HCT116 (cell line): Measurements from ENCODE around the gene MRPL16. TPM values are rescaled to one million over a fixed set of nuclear protein-coding genes. Genes with fewer than 3 reads are reported as not detected.
A peak's percentile ranks its signal among the peaks of the same experiment; 100 is the strongest.

ENCODE experiments used
- ATAC-seq: fragments of 200-7000 bp; cut with Tn5 transposase; 2 replicates; pipeline ENCODE4 v1.9.1; 2020; ENCODE audit warnings: mild to moderate bottlenecking, moderate library complexity
- BruUV-seq: library from RNA; stranded (reverse); fragments of 400-500 nt; replicated peaks from 2 replicates; lab custom pipeline; 2021; lab: Mats Ljungman, UMichigan
- CTCF ChIA-PET: fragments of 300-600 bp; sonication (Branson Sonifier 250); formaldehyde crosslinking; loops from one replicate; lab custom pipeline; 2021; ENCODE audit warnings: antibody characterized with exemption; lab: Charles Lee
- POLR2A ChIA-PET: fragments of 300-600, 350-600 bp; sonication (Branson Sonifier 250); formaldehyde crosslinking; loops from one replicate; lab custom pipeline; 2021; ENCODE audit warnings: antibody characterized with exemption; lab: Charles Lee
- RAD21 ChIA-PET, 2 experiments: fragments of 300-600 bp; sonication (Branson Sonifier 250); formaldehyde crosslinking; loops; one replicate each; lab custom pipeline; 2023; ENCODE audit warnings: low total read pairs in 2 of 2; ENCODE audit not compliant: uncharacterized antibody in 2 of 2, unreplicated experiment in 2 of 2, low non-redundant PET in 1 of 2; lab: Charles Lee
- DNase-seq: peaks from one replicate; pipeline ENCODE4 v3.0.0-alpha.2; 2010; ENCODE audit warnings: low read depth, low spot score
- H2AFZ ChIP-seq: fragments of 200-600 bp; shearing (Covaris generic), sonication (generic); 2 replicates; pipeline ENCODE4 v1.6.1; 2017; ENCODE audit warnings: low read depth, mixed run types, mixed read lengths, antibody characterized with exemption, low read length; ENCODE audit not compliant: poor library complexity, severe bottlenecking
- H3K27ac ChIP-seq: 2 replicates; pipeline ENCODE4 v1.5.1; 2012; ENCODE audit warnings: low read depth, low read length
- H3K27me3 ChIP-seq: fragments of 200-600 bp; sonication (generic); 2 replicates; pipeline ENCODE4 v1.6.1; 2016; ENCODE audit warnings: mixed run types, low read length, mixed read lengths; ENCODE audit not compliant: insufficient read depth
- H3K36me3 ChIP-seq, 2 experiments: fragments of 200-500 bp in 1 of 2; fragments of 200-600 bp in 1 of 2; sonication (Bioruptor generic) in 1 of 2; sonication (generic) in 1 of 2; 2 replicates each; pipeline versions ENCODE4 v1.5.1 to v1.6.1; 2014 to 2016; ENCODE audit warnings: low read length in 2 of 2, inconsistent platforms in 1 of 2, mixed read lengths in 1 of 2, mixed run types in 1 of 2; ENCODE audit not compliant: insufficient read depth in 2 of 2, control insufficient read depth in 1 of 2
- H3K4me1 ChIP-seq, 2 experiments: fragments of 200-600 bp in 1 of 2; sonication (generic) in 1 of 2; 2 replicates each; pipeline versions ENCODE4 v1.5.1 to v1.6.1; 2012 to 2017; ENCODE audit warnings: low read length in 2 of 2, inconsistent platforms in 1 of 2, mild to moderate bottlenecking in 1 of 2, mixed read lengths in 1 of 2, mixed run types in 1 of 2, moderate library complexity in 1 of 2; ENCODE audit not compliant: insufficient read depth in 2 of 2, control insufficient read depth in 1 of 2
- H3K4me2 ChIP-seq: fragments of 200-600 bp; sonication (generic); 2 replicates; pipeline ENCODE4 v1.6.1; 2017; ENCODE audit warnings: mixed run types, low read length, mixed read lengths
- H3K4me3 ChIP-seq, 2 experiments: fragments of 200-600 bp in 1 of 2; sonication (generic) in 1 of 2; replicated peaks in 1 of 2; 2 replicates each; pipeline ENCODE4 v1.5.1; 2011 to 2016; ENCODE audit warnings: low read length in 2 of 2, control low read depth in 1 of 2, low read depth in 1 of 2, mild to moderate bottlenecking in 1 of 2, mixed read lengths in 1 of 2, mixed run types in 1 of 2
- H3K79me2 ChIP-seq: fragments of 200-600 bp; sonication (generic); 2 replicates; pipeline ENCODE4 v1.6.1; 2017; ENCODE audit warnings: mild to moderate bottlenecking, mixed run types, low read length, moderate library complexity, mixed read lengths; ENCODE audit not compliant: insufficient read depth
- H3K9ac ChIP-seq: fragments of 200-600 bp; sonication (generic); 2 replicates; pipeline ENCODE4 v1.6.1; 2016; ENCODE audit warnings: low read length, mixed read lengths
- H3K9me2 ChIP-seq: fragments of 200-600 bp; sonication (generic), shearing (Covaris generic); 2 replicates; pipeline ENCODE4 v1.6.1; 2017; ENCODE audit warnings: mixed run types, mild to moderate bottlenecking, moderate library complexity; ENCODE audit not compliant: insufficient read depth
- H3K9me3 ChIP-seq, 2 experiments: fragments of 200-500 bp in 1 of 2; fragments of 200-600 bp in 1 of 2; sonication (Bioruptor generic) in 1 of 2; sonication (generic) in 1 of 2; 2 replicates each; pipeline ENCODE4 v1.6.1; 2014 to 2017; ENCODE audit warnings: low read length in 2 of 2, mixed read lengths in 2 of 2, inconsistent platforms in 1 of 2, low read depth in 1 of 2, mild to moderate bottlenecking in 1 of 2, mixed run types in 1 of 2, moderate library complexity in 1 of 2; ENCODE audit not compliant: control insufficient read depth in 1 of 2, insufficient read depth in 1 of 2
- H4K20me1 ChIP-seq: fragments of 200-600 bp; sonication (generic), shearing (Covaris generic); 2 replicates; pipeline ENCODE4 v1.6.1; 2017; ENCODE audit warnings: mixed run types, mild to moderate bottlenecking, moderate library complexity; ENCODE audit not compliant: insufficient read depth
- CBX3 ChIP-seq: IDR thresholded peaks from 2 replicates; pipeline ENCODE4 v1.6.1; 2012; ENCODE audit warnings: low read depth
- CEBPB ChIP-seq: IDR thresholded peaks from 2 replicates; pipeline ENCODE4 v1.6.1; 2012; ENCODE audit warnings: low read depth
- EZH2phosphoT487 ChIP-seq: fragments of 200-600 bp; IDR thresholded peaks from 2 replicates; pipeline ENCODE4 v1.6.1; 2018; ENCODE audit warnings: antibody characterized with exemption, borderline replicate concordance
- MAX ChIP-seq: IDR thresholded peaks from 2 replicates; pipeline ENCODE4 v1.6.1; 2012
- SRF ChIP-seq: IDR thresholded peaks from 2 replicates; pipeline ENCODE4 v1.6.1; 2012; ENCODE audit warnings: low read depth
- TCF7L2 ChIP-seq: IDR thresholded peaks from 2 replicates; pipeline ENCODE4 v1.7.0; 2011; ENCODE audit warnings: borderline replicate concordance, inconsistent platforms; ENCODE audit not compliant: insufficient read depth, insufficient read length; ENCODE audit errors: extremely low read depth
- YY1 ChIP-seq: IDR thresholded peaks from 2 replicates; pipeline ENCODE4 v1.6.1; 2011; ENCODE audit warnings: low read length, low read depth, moderate library complexity, mild to moderate bottlenecking; ENCODE audit not compliant: insufficient replicate concordance; ENCODE audit errors: extremely low read depth
- ZNF274 ChIP-seq: fragments of 200-500 bp; sonication (Bioruptor generic); IDR thresholded peaks from 2 replicates; pipeline ENCODE4 v1.6.1; 2014; ENCODE audit warnings: mild to moderate bottlenecking, low read depth, low read length, inconsistent platforms
- intact Hi-C: fragments of 100-400 bp; cut with micrococcal nuclease; formaldehyde crosslinking; loops from 2 replicates; pipeline ENCODE4 v1.10.0; 2022
- total RNA-seq: library from RNA; stranded (reverse); gene quantifications from one replicate; pipeline ENCODE4 v1.2.1, GENCODE V29; 2021; ENCODE audit not compliant: unreplicated experiment
- TF ChIP-seq, protein P1 (sequence below): IDR thresholded peaks from 2 replicates; pipeline ENCODE4 v1.6.1; 2011; ENCODE audit warnings: mild to moderate bottlenecking, low read length, moderate library complexity; ENCODE audit not compliant: insufficient replicate concordance; ENCODE audit errors: extremely low read depth
- TF ChIP-seq, protein P2 (sequence below), 3 experiments: fragments of 200-600 bp in 1 of 3; sonication (generic) in 1 of 3; IDR thresholded peaks in 2 of 3; conservative IDR thresholded peaks in 1 of 3; 2 replicates each; pipeline ENCODE4 v1.5.1; 2012 to 2017; ENCODE audit warnings: low read depth in 2 of 3, low read length in 2 of 3, antibody characterized with exemption in 1 of 3, borderline replicate concordance in 1 of 3, control low read depth in 1 of 3, mild to moderate bottlenecking in 1 of 3, mixed read lengths in 1 of 3, mixed run types in 1 of 3, moderate library complexity in 1 of 3; ENCODE audit not compliant: insufficient read depth in 1 of 3

The MRPL16 gene
- total RNA-seq, 1 experiment from 2014 or later = 61.0 TPM

GRCh38 chr11:59778122-59778521 is 32.5 kb downstream of the MRPL16 start (continued):
- TF ChIP-seq, protein P1, sequence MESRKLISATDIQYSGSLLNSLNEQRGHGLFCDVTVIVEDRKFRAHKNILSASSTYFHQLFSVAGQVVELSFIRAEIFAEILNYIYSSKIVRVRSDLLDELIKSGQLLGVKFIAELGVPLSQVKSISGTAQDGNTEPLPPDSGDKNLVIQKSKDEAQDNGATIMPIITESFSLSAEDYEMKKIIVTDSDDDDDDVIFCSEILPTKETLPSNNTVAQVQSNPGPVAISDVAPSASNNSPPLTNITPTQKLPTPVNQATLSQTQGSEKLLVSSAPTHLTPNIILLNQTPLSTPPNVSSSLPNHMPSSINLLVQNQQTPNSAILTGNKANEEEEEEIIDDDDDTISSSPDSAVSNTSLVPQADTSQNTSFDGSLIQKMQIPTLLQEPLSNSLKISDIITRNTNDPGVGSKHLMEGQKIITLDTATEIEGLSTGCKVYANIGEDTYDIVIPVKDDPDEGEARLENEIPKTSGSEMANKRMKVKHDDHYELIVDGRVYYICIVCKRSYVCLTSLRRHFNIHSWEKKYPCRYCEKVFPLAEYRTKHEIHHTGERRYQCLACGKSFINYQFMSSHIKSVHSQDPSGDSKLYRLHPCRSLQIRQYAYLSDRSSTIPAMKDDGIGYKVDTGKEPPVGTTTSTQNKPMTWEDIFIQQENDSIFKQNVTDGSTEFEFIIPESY = no peak
- TF ChIP-seq YY1 = no peak
- TF ChIP-seq TCF7L2 = no peak
- TF ChIP-seq, protein P2, sequence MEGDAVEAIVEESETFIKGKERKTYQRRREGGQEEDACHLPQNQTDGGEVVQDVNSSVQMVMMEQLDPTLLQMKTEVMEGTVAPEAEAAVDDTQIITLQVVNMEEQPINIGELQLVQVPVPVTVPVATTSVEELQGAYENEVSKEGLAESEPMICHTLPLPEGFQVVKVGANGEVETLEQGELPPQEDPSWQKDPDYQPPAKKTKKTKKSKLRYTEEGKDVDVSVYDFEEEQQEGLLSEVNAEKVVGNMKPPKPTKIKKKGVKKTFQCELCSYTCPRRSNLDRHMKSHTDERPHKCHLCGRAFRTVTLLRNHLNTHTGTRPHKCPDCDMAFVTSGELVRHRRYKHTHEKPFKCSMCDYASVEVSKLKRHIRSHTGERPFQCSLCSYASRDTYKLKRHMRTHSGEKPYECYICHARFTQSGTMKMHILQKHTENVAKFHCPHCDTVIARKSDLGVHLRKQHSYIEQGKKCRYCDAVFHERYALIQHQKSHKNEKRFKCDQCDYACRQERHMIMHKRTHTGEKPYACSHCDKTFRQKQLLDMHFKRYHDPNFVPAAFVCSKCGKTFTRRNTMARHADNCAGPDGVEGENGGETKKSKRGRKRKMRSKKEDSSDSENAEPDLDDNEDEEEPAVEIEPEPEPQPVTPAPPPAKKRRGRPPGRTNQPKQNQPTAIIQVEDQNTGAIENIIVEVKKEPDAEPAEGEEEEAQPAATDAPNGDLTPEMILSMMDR (IDR thresholded peaks at IDR 0.05 in 2 of 3, conservative IDR thresholded peaks at IDR 0.05 in 1 of 3; ENCODE audit: borderline replicate concordance in 1 of 3, insufficient read depth in 1 of 3, low read depth in 2 of 3, low read length in 2 of 3) = no peak
- TF ChIP-seq EZH2phosphoT487 = no peak
- no peak for TF ChIP-seq CBX3
- TF ChIP-seq MAX = no peak

DNA sequence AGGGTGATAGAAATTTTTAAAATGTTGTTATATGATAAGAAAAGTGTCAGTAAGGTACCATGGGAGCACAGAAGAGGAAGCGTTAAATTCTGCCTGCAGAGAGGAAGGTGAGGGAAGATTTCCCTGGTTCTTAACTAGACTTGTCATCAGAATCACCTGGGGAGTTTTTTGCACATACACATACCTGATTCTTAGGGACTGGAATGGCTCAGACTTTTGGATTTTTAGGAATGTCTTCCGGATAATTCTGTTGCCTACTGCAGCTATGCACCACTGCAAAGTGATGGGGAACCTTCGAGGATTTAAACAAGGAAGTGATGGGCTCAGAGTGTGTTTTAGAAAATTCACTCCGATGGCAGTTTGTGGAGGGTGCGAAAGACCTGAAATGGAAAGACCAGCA is 33.5 kb downstream of the MRPL16 start:
- BruUV-seq = no TSS peak
- peak overlapping the region; percentile 59 for H3K4me2 ChIP-seq
- ChIA-PET CTCF (interaction anchor here (1.4 kb wide), 1 partner anchor 22 kb away, joined by 5 read pairs; the partner anchor contains the start of gene STX3), RAD21 (no interaction called here), POLR2A (no interaction called here)
- TF ChIP-seq ZNF274 = no peak
- TF ChIP-seq CEBPB = no peak
- no peak for TF ChIP-seq SRF
- H3K36me3 ChIP-seq = no peaks in the 10 kb centered on the region; a peak in 1 of 4 replicates
- H2AFZ ChIP-seq = no peak overlapping the region
- H4K20me1 ChIP-seq = peaks cover 8% of the 10 kb centered on the region; the same call in 1 of the 2 replicates
- H3K9me3 ChIP-seq = no peaks in the 10 kb centered on the region
- H3K27me3 ChIP-seq = no peaks in the 10 kb centered on the region
- ATAC-seq (no peak), DNase-seq (no peak)
- H3K4me1 ChIP-seq = peaks cover 14 to 31% of the 10 kb centered on the region in 2 experiments
- H3K4me3 ChIP-seq = no peak overlapping the region
- no peak overlapping the region for H3K27ac ChIP-seq
- H3K9ac ChIP-seq = no peak overlapping the region
- H3K79me2 ChIP-seq = peaks cover 3% of the 10 kb centered on the region; the same call in 1 of the 2 replicates
- intact Hi-C loops = no loop called here
- no peaks in the 10 kb centered on the region for H3K9me2 ChIP-seq
